ENCODE results near the gene FADD.

- TF ChIP-seq CTCF (IDR thresholded peaks at IDR 0.05; ENCODE audit: insufficient read depth, low read depth, low read length) (no peak), EZH2 (IDR thresholded peaks at IDR 0.05; ENCODE audit: insufficient read depth, low read length) (no peak)
Observed at GRCh38 chr11:70200212-70200844, 2.8 kb upstream of the FADD start.

All from astrocyte (in vitro differentiated cells and primary cell).